22Rv1 (cell line): ENCODE results near the gene PRRG2.

ENCODE experiments used
- CTCF ChIP-seq: fragments of 450-650 bp; IDR thresholded peaks from 2 replicates; pipeline ENCODE4 v1.5.1; 2017; ENCODE audit warnings: mild to moderate bottlenecking
- ZFX ChIP-seq: fragments of 450-650 bp; IDR thresholded peaks from 2 replicates; pipeline ENCODE4 v1.6.1; 2017; ENCODE audit warnings: antibody characterized with exemption, borderline replicate concordance

- TF ChIP-seq CTCF (no peak), ZFX (no peak)
Measured at GRCh38 chr19:49565261-49565660, 15.9 kb upstream of the PRRG2 start.
